SJCRH30 (cell line): ENCODE measurements around the gene PCDH20. TPM values are rescaled to one million over a fixed set of nuclear protein-coding genes. Genes with fewer than 3 reads are reported as not detected.
"Not testable (repeated sequence)": the region's sequence is repeated elsewhere in the genome, so short reads cannot be mapped to it uniquely, and the experiment has no call there.

Source experiments
- DNase-seq, 2 experiments: peaks; one replicate each; pipeline ENCODE4 v3.0.0-alpha.2; 2015 to 2020
- H3K27ac ChIP-seq: fragments of 250-450 bp; sonication (Bioruptor Pico); 2 replicates; pipeline ENCODE4 v1.5.1; 2020; ENCODE audit warnings: mild to moderate bottlenecking, moderate library complexity
- H3K27me3 ChIP-seq: fragments of 250-450 bp; sonication (Bioruptor Pico); 2 replicates; pipeline ENCODE4 v1.5.1; 2020; ENCODE audit warnings: mild to moderate bottlenecking, moderate library complexity
- H3K36me3 ChIP-seq: fragments of 250-450 bp; sonication (Bioruptor Pico); 2 replicates; pipeline ENCODE4 v1.5.1; 2020; ENCODE audit warnings: mild to moderate bottlenecking, moderate library complexity
- H3K4me1 ChIP-seq: fragments of 250-450 bp; sonication (Bioruptor Pico); 2 replicates; pipeline ENCODE4 v1.5.1; 2020; ENCODE audit warnings: mild to moderate bottlenecking, moderate library complexity
- H3K4me3 ChIP-seq: fragments of 250-450 bp; sonication (Bioruptor Pico); 2 replicates; pipeline ENCODE4 v1.5.1; 2020; ENCODE audit warnings: mild to moderate bottlenecking, moderate library complexity
- H3K9me3 ChIP-seq: fragments of 250-450 bp; sonication (Bioruptor Pico); replicated peaks from 2 replicates; pipeline ENCODE4 v1.5.1; 2020; ENCODE audit warnings: mild to moderate bottlenecking, moderate library complexity
- total RNA-seq: library from RNA; depleted of rRNA; stranded (reverse); fragments of >200 nt; shearing (Covaris generic); gene quantifications from 2 replicates; pipeline ENCODE4 v1.2.3, GENCODE V29; 2014

Gene PCDH20
- total RNA-seq, 1 experiment from 2014 or later: 1.1 TPM

DNA sequence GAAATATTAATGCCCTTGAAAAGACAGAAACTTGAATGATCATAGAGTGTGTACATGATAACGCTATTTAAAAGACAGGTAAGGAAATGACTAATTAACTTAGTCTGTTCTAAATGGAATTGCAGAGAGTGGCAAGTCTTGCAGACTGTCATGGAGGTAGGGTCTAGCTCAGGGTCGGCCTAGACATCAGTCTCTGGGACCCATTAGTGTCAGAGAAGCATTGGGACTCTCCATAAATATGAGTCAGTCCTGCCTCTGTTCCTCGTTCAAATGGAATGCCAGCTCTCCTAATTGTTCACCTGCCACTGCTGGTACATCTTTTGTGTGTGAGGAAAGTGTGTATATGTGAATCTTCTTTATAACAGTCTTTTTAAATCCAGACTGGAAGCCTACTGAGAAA, 28.0 kb downstream of the PCDH20 start:
- Histone ChIP-seq H3K4me1 (no peaks in the 10 kb centered on the region), H3K27me3 (no peaks in the 10 kb centered on the region), H3K4me3 (no peak overlapping the region), H3K9me3 (no peaks in the 10 kb centered on the region), H3K36me3 (no peaks in the 10 kb centered on the region), H3K27ac (no peak overlapping the region)
- DNase-seq: no peak

DNA sequence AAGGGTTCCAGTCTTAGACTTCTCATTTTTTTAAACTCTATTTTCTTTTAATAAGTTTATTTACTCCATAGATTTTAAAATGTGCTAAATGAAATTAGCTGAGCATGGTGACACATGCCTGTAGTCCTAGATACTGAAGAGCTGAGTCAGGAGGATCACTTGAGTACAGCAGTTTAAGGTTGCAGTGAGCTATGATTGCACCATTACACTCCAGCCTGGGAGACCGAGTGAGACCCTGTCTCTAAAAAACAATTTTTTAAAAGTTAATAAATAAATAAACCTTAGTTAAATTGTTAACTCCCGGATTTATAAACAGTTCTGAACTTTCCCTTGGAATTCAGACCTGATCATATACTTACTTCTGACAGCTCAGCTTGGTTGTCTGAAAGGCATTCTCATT, 32.5 kb downstream of the PCDH20 start:
- no peaks in the 10 kb centered on the region for H3K9me3 ChIP-seq
- DNase-seq: no peak
- no peaks in the 10 kb centered on the region for H3K36me3 ChIP-seq
- H3K27me3 ChIP-seq: no peaks in the 10 kb centered on the region
- H3K4me3 ChIP-seq: no peak overlapping the region
- no peak overlapping the region for H3K27ac ChIP-seq
- no peaks in the 10 kb centered on the region for H3K4me1 ChIP-seq

DNA sequence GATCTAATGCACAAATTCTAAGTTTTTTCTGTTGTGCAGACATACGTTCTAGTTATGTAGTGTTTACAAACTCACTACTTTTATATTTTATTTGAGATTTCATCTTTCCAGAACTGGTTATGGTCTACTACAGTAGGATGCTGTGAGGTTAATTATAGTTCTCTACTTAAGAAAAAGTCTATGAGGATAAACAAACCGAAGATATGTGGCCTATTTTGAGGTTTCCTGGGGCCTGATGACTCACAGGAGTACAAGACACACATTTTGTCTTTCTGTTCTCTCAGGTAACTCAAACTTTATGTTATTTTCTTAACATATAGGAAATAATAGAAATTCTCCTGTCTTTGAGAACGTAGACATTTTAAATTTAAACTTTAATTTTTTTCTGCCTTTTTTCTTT, 45.1 kb downstream of the PCDH20 start:
- Histone ChIP-seq H3K36me3 (no peaks in the 10 kb centered on the region), H3K9me3 (no peaks in the 10 kb centered on the region), H3K27ac (no peak overlapping the region), H3K4me3 (no peak overlapping the region), H3K27me3 (no peaks in the 10 kb centered on the region), H3K4me1 (no peaks in the 10 kb centered on the region)
- no peak for DNase-seq

DNA sequence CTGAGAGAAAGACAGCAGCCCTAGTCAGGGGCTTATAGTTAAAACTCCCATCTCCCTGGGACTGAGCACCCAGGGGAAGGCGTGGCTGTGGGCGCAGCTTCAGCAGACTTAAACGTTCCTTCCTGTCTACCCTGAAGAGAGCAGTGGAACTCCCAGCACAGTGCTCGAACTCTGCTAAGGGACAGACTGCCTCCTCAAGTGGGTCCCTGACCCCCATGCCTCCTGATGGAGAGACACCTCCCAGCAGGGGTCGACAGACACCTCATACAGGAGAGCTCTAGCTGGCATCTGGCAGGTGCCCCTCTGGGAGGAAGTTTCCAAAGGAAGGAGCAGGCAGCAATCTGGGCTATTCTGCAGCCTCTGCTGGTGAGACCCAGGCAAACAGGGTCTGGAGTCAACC, 51.0 kb downstream of the PCDH20 start:
- DNase-seq, H3K27ac ChIP-seq, H3K4me1 ChIP-seq, H3K27me3 ChIP-seq, H3K36me3 ChIP-seq, H3K4me3 ChIP-seq, H3K9me3 ChIP-seq: not testable (repeated sequence)

DNA sequence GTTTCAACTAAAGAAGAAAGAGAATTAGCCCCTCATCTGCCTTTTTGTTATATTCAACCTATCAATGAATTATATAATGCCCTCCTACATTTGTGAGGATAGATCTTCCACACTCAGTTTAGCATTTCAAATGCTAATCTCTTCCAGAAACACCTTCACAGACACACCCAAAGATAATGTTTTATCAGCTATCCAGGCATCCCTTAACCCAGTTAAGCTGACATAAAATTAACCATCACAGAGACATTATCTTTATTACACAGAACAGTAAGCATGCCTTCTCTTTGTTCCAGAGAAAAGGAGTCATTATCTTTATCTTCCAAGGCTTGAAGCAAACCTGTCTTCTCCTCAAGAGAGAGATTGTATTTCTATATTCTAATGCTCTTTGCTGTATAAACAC, 53.1 kb downstream of the PCDH20 start:
- H3K9me3 ChIP-seq: no peaks in the 10 kb centered on the region
- no peak overlapping the region for H3K27ac ChIP-seq
- DNase-seq: no peak
- no peak overlapping the region for H3K4me3 ChIP-seq
- no peaks in the 10 kb centered on the region for H3K27me3 ChIP-seq
- no peaks in the 10 kb centered on the region for H3K36me3 ChIP-seq
- no peaks in the 10 kb centered on the region for H3K4me1 ChIP-seq
